Activated naive CD4-positive, alpha-beta T cell treated with anti-CD3 and anti-CD28 coated beads for 36 hours (primary cell): ENCODE measurements around the gene RELA. TPM values are rescaled to one million over a fixed set of nuclear protein-coding genes. Genes with fewer than 3 reads are reported as not detected.

Experiments
- microRNA-seq: library from miRNA; unstranded; fragments of <30 nt; microRNA quantifications from one replicate; pipeline ENCODE4 v1.2.0, GENCODE V29; 2022; ENCODE audit warnings: borderline microRNAs expressed, borderline replicate concordance
- total RNA-seq, 2 experiments: library from RNA; stranded (reverse); gene quantifications; one replicate each; pipeline ENCODE4 v1.2.3, GENCODE V29; 2021

Gene RELA
- total RNA-seq, 2 experiments from 2014 or later = 66.9 to 68.5 TPM

Small RNA genes within 50 kb of the gene (microRNA-seq; reads per million reads assigned to microRNA genes)
- gene MIR4489 (not detected), gene MIR4690 (not detected)

Other genes with a start within 250 kb of the RELA start
- 100 to 1,000 TPM; 693 to 750 TPM for gene NEAT1, start 240.1 kb downstream of the RELA start, total RNA-seq
- gene MALAT1, start 163.9 kb downstream of the RELA start, total RNA-seq = over 10,000 TPM; 10,460 to 10,508 TPM
- gene SCYL1, start 137.8 kb downstream of the RELA start, total RNA-seq = 10 to 100 TPM; 57.9 to 58.3 TPM
- 10 to 100 TPM; 39.7 to 45.7 TPM for gene LTBP3, start 104.6 kb downstream of the RELA start, total RNA-seq
- 10 to 100 TPM; 41.4 to 42.5 TPM for gene ZNRD2, start 92.4 kb downstream of the RELA start, total RNA-seq
- gene FAM89B, start 90.4 kb downstream of the RELA start, total RNA-seq = 10 to 100 TPM; 12.4 to 12.8 TPM
- 10 to 100 TPM; 51.9 to 54.6 TPM for gene EHBP1L1, start 86.9 kb downstream of the RELA start, total RNA-seq
- under 1 TPM in 1 of 2 experiments, not detected in 1; 0.35 TPM for gene KCNK7, start 67.1 kb downstream of the RELA start, total RNA-seq
- 10 to 100 TPM; 28.9 to 32.7 TPM for gene MAP3K11, start 48.7 kb downstream of the RELA start, total RNA-seq
- 10 to 100 TPM; 21.6 to 24.7 TPM for gene PCNX3, start 47.1 kb downstream of the RELA start, total RNA-seq
- 100 to 1,000 TPM; 146 to 150 TPM for gene SIPA1, start 24.8 kb downstream of the RELA start, total RNA-seq
- gene KAT5, start 49.3 kb upstream of the RELA start, total RNA-seq = 10 to 100 TPM; 60.1 to 67.1 TPM
- gene RNASEH2C, start 57.9 kb upstream of the RELA start, total RNA-seq = 10 to 100 TPM; 95.6 to 97.8 TPM
- gene AP5B1, start 118.1 kb upstream of the RELA start, total RNA-seq = 1 to 10 TPM; 6.2 to 6.3 TPM
- not detected for gene OVOL1, start 124.1 kb upstream of the RELA start, total RNA-seq
- gene SNX32, start 171.0 kb upstream of the RELA start, total RNA-seq = 1 to 10 TPM; 1.5 to 2.0 TPM
- gene CFL1, start 195.3 kb upstream of the RELA start, total RNA-seq = 1,000 to 10,000 TPM; 1,043 to 1,085 TPM
- 10 to 100 TPM; 51.4 to 54.7 TPM for gene MUS81, start 197.5 kb upstream of the RELA start, total RNA-seq
- 10 to 100 TPM; 10.1 to 11.5 TPM for gene EFEMP2, start 209.9 kb upstream of the RELA start, total RNA-seq
- gene CTSW, start 216.9 kb upstream of the RELA start, total RNA-seq = under 1 TPM; 0.91 to 0.95 TPM
- gene FIBP, start 225.6 kb upstream of the RELA start, total RNA-seq = 10 to 100 TPM; 83.1 to 86.6 TPM
- gene CCDC85B, start 227.8 kb upstream of the RELA start, total RNA-seq = 10 to 100 TPM; 27.6 to 29.0 TPM
- 1 to 10 TPM; 8.2 TPM for gene FOSL1, start 237.5 kb upstream of the RELA start, total RNA-seq